NCI-H1105 (cell line): ENCODE measurements around the gene ZMIZ1.

ENCODE experiments used
- DNase-seq: peaks from one replicate; lab custom pipeline; 2025; lab: John Stamatoyannopoulos, UW

Gene ZMIZ1

DNA sequence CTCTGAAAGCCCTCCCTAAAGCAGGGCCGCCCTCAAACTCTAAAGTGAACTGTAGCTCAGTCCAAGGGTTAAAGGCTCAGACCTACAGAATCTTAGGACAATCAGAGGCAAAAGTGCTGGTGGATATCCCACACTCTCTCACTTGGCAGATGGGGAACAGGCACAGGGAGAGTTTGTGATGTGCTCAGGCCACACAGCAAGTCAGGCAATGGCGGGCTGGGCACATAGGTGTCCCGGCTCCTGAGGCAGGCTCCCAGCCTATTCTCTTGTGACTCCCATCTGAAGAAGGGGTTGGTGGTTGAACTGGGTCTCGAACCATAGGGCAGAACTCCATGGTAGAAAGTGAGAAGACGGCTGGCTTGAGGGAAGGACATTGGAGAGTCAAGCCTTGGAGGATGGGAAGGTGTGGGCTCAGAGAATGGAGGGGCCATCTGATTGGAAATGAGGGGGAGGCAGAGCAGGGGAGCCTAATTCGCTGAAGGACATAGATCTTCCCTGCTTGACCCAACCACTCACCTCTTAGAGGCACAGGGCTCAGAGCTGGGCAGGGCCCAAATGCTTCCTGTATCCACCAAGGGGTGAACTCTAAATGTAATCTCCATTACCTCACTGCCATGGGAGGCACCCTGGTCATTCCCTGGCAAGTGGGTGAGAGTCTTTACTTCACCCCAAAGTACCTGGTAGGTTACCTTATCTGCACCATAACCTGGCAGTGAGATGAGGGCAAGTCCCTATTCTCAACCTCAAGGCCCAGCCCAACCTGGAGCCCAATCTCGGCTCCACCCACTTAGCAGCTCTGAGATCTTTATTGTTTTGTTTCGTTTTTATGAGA is 4.9 kb upstream of the ZMIZ1 start:
- DNase-seq, result no peak

DNA sequence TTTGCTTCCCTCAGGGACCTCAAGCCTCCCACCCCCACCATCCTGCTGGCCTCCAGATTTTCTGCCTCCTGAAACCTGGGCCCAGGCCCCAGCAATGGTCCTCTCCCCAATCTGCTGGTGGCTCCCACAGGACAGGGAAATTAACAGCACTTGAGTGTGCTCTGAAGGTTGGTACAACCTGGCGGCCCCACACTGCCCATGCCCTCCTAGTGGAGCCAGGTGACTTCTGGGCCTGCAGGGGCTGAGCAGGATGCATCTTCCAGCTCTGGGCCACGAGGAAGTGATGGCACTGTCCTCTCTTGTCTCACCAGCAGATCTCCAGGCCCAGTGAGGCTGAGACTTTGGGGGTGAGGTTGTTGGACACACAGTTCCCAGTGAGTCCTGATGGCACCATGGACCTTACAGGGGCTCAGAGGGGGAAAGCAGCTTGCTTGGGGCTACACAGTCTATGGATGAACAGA is 3.6 kb upstream of the ZMIZ1 start:
- no peak for DNase-seq

DNA sequence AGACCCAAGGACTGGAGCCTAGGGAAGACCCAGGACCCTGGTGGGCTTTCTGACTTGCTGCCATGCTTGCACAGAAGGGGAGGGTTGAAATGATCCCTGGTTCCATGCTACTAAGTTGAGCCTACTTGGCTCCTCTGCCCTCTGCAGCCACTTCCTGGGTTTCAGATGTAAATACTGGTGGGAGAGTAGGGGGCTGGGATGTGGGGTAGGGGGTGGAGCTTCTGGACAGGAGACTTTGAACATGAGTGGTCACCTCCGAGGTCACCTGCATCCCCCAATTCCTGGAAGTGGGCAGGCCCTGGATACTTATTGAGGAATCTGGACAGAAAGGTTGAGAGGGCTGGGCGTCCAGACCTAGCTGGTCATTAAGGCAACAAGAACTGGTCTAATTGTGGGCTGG is 2.9 kb upstream of the ZMIZ1 start:
- no peak for DNase-seq

DNA sequence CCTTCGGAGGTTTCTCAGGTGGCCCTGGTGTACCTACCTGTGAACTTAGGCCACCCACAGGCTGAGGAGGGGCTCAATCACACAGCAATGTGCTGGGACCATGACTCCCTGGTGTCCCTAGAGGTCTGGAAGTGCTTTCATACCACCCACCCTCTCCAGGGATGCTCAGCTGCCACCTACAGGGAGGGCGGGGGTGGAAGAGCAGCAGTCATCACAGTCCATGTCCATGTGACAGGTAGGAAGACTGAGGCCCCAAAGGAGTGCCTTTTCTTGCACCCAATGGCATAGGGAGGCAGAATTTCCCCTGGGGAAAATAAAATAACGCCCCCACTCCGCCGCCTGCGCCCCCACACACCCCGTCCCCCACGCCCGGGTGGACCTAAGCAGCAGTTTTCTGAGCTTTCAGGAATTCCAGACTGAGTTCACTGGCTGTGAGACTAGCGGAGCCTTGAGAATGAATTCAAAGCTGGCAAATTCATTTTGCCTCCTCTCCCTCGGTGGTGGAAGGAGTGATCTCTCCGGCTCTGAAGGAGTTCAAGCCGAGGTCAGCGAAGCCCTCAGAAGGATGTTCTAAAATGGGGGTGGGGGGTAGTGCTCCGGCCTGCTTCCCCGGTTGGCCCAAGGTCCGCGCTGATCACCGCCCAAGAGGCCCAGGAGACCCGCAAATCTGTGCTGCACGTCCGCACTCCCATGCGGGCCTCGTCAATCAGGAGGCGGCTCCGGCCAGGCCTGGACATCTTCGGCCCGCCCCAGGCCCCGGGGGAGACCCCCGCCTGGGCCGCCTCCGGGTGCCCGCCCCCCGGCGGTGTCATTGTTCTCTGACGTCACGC is 2.1 kb upstream of the ZMIZ1 start:
- DNase-seq, result no peak

DNA sequence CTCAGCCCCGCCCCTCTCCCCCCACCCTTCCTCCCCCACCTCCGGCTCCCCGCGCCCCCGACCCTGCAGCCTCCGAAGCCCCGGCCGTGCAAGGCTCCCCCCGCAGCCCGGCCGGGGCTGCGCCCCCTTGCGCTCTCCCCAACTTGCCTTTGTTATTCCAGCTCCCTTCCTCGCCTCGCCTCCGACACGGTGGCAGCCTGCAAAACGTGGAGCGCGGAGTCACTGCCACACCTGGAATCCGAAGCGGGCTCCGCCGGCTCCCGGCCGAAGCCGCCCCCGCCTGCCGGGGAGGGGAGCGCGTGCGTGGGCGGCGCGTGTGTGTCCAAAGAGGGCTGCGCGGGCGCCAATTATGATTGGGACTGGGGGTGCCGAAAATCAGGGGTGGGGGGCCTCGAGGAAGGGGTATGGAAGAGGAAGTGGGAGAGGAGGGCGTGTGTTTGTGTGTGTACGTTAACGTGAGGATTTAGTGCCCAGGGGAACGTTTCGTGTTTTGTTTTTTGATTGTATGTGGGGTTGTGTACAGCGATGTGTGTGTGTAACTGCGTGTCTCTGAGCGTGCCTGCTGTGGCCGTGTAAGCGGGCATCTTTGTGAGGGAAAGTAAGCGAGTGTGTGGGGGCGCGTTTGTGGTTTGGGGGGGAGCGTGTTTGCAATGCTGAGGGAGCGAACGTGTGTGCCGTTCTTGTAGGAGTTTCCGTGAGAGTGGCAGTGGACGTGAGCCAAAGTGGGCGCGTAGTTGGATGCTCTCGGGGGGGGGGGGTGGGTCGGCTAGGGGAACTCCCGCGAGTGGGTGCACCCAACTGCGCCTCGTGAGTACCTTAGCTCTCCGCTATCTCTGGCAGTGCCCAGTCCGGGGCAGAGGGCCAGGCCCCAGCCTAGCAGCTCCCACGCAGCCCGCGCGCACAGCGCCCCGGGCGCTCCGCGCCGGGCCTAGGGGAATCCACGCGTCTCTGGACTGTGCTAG is 1.2 kb upstream of the ZMIZ1 start:
- DNase-seq, result peak; percentile 66

DNA sequence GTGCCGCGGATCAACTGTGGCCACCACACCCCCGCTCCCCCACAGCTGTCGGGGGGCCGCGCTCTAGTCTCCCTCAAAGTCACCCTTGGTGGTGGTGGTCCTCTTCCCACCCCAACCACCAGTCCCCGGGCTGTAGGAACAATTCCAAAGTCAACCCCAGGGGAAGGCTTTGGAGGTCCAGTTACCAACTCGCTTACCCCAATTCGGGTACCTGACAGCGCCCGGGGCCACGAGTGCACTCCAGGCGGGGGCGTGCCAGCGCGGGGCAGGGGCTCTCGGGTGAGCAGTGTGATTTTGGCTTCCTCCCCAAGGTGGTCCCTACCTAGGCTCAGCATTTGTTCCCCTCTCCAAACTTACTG is 584 bp upstream of the ZMIZ1 start:
- no peak for DNase-seq

DNA sequence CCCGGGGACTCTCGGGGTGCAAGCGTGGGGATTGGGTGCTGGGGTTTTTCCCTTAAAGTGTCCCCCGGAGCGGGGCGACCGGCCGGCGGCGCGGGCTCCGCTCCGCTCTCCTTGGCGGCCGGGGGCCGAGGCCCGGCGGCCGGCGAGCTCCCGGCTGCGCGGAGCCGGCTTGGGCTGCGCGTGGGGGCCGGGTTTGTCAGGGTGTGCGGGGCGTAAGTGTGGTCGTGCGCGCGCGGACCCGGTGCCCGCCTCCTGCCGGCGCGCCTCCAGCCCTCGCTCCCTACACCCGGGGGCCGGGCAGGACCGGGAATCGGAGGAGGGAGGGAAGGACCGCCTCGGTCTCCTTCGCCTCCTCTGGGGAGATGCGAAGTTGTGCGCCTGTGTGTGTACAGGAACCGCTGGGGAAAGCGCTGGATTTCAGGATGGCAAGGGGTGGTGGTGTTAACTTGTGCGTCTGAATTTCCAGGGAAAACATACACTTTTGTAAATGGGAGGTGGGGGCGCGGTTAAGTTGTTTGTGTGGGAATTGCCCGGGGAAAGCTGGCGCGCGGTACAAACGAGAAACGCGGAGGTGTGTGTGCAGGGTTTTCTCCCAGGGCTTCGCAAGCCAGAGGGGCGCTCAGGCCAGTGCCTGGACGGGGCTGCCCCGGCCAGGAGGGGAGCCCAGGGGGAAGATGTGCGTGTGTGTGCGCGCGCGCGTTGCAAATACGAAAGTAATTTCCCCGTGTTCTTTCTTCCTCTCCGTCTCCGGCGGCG is 737 bp downstream of the ZMIZ1 start:
- no peak for DNase-seq

DNA sequence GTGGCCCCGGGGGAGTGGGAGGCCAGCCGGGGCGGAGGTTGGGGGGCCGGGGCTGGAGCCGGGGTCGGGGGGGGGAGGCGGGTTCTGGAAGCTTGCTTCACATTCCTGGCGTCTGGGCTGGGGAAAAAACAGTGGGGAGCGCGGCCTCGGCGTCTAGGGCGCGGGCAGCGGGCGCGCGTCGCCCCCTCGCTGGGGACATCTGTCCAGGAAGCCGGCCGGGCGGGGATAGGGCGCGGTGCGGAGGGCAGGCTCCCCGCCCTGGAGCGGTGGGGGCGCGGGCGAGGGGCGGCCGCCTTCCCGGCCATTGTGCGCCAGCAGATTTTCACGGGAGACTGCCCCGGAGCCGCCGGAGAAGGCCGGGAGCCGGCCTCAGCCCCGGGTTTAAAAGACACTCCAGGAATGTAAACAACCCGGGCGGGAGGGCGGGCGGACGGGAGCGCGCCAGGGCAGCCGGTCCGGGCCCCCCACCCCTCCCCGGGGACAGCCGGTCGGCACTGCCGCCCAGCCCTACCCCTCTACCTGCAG is 1.4 kb downstream of the ZMIZ1 start:
- no peak for DNase-seq

DNA sequence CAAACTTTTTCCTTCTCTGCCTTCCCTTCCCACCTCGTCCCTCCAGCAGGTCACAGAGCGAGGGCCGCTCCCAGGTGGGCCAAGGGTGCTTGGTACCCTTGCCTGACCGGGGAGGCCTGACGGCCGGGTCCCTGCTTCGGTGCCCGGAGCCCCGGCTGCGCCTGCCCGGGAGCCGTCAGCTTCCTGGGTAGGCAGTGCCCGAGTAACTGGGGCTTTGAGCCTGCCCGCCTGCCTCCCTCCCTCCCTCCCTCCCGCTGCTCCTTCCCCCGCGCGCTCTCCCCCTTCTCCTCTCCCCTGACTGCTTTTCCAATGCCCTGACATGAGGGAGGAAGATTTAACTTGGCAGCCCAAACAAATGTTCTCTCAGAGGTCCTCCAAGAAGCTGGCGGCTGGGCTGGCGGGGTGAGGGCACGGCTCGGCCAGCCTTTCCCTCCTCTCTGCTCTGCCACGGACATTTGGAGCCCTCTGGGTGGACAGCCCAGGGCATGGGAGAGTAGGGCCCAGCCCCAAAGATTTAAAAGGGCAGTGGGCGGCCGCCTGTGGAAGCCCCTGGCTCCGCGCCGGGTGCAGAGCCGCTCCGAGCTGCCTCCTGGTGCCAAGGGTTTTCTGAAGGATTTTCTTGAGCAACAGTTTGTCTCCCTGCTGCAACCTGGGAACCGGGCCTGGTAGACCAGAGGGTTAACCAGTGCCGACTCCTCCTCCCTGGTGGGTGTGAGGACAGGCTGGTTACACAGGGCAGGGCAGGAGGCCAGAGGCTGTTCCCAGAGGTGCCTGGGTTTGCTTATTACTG is 2.0 kb downstream of the ZMIZ1 start:
- DNase-seq, result peak; percentile 51

DNA sequence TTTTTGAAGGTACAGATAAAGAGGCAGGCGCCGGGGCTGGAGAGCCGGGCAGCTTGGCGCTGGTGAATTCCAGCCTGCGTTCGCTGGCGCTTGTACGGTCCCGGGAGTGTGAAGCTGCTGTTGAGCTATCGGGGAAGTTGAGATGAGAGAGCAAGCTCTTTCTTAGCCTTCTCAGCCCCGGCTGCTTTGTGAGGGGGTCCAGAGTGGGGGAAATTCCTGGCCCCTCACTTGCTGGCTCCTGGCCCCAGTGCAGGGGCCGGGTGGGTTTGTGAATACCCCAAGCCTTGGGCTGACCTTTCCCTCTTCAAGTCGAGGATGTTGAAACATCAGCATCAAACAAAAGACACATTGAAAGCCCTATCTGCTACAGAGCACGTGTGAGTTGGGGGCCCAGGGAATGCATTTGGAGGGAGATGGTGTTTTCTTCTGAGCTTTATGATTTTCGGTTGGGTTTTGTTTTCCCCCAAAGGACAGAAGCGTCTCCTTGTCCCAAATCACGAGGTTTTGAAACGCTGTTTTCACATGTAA is 2.7 kb downstream of the ZMIZ1 start:
- DNase-seq, result no peak

DNA sequence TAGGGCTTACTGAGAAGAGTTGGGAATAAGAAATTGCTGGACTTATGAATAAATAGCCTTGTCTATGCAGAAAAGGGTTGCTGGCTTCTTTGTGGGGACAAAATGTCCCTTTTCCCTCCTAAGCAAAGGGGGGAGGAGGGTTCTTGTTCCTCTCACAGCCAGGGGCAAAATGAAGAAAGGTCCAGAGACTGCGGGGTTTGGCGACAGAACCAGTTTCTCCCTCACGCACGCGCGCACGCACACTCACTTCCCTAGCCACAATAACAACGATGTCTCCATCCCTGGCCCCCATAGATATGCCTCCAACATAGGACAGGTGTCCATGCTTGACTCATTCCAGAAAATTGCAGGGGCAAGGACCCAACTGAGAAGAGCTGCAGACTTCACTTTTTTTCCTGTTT is 3.3 kb downstream of the ZMIZ1 start:
- DNase-seq, result no peak

DNA sequence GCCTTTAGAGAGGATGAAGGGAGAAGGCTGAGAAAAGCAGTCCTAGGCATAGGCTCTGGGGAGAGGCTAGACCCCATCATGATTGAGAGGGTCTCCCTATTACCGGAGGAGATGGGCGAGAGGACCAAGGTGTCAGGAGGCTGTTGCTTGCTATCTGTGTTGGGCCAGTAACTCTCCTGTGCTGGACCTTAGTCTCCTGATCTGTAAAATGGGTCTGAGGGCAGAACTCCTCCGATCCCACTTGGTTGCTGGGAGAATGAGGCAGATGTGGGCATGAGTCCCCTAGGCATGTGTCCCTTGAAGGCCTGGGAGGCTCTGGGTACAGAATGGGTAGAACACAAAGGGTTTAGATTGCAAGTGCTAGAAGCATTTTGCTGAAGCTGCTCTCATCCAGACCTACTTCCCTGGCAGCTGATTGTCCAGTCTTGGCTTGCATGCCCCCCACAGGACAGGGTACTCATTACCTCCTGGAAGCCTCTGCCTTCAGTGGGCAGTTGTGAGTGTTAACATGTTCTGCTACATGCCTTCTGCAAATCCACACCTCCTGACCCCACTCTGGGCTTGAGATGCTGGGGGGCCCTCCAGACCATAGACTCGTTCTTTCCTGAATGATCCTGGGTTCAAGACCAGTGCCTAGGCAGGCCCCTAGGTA is 4.4 kb downstream of the ZMIZ1 start:
- no peak for DNase-seq

DNA sequence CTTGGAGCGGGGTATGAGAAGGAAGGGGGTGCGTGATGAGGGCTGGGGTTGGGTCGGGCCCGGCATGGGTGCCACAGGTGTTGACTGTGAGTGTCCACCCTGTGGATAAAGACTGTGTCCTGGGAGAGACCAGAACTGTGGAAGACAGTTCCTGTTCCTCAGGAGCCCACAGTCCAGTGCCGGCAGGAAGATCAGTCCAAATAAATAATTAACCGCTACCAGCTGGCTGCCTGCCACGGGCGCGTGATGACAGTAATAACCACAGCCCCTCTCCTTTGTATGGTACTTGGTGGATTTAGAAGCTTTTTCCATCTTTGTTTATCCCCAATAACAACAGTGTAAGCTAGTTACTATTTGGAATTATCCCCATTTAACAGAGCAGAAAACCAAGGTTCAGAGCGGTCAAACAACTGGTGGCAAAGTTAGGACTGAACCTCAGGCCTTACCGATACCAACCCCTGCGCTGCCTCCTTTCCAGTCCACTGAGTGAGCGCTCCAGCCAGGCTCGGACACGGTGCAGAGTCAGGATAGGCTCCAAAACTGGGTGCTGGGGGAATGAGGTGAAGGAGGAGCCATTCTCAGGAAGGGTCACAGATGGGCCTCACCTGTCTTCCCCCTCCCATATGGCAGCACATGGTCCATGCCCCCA is 5.1 kb downstream of the ZMIZ1 start:
- no peak for DNase-seq

DNA sequence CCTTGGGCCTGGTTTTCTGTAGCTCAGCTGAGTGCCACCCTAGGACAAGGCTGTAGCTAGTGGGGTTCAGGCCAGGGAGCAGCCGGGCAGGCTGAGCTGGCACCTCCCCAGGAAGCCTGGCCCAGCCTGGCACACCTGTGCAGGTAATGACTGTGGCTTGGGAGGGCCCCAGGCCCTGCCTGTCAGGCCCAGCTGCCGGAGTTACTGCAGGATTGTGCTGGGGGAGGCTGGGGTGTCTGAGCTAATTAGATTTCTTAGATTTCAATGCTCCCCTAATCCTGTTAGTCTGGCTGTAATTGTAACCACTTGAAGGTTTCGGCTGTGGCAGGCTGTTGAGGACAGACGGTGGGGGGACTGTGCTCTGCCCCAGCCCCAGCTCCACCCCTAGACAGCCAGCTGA is 6.0 kb downstream of the ZMIZ1 start:
- no peak for DNase-seq

DNA sequence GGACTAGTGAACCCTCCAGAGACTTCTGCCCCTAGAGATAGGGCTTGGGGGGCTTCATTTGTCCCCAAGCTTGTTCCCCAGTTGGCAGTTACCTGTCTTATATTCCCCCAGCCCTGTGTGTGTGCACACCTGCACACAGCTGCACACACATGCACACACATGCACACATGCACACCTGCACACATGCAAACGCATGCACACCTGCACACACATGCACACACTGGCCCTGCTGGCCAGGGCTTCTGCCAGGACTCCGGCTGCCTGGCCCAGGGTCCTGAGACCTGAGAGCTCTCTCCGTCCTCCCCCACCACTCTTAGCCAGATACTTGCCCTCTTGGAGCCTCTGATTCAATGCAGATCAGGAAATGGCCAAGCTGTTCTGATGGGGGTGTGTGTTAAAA is 6.7 kb downstream of the ZMIZ1 start:
- no peak for DNase-seq

DNA sequence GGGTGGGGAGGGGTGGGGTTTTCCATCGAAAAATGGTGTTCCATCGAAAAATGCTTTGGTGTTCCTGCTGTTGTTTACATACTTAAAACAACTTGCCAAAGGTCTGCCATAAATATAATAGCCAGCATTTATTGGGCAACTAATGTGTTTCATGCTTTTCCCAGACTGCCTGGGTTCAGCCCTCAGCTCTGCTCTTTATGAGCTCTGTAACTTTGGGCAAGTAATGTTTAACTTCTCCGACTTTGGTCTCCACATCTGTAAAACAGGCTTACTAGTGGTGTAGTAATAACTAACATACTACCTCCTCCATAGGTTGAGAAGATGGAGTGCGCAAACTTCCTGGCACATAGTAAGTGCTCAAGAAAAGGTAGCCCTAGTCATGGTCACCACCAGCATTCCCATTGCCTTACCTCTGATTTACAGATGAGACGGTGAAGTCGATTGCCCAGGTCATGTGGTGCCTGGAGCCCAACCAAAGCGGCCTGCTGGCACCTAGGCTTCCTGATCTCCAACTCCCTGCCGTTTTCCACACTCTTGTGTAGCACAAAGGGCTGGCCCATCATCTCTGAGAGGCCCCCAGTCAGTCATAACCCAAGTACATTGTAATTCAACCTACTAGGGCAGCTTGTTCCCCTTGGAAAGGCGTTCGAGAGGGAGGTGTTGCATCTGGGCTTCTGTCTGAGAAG is 8.9 kb downstream of the ZMIZ1 start:
- DNase-seq, result no peak

DNA sequence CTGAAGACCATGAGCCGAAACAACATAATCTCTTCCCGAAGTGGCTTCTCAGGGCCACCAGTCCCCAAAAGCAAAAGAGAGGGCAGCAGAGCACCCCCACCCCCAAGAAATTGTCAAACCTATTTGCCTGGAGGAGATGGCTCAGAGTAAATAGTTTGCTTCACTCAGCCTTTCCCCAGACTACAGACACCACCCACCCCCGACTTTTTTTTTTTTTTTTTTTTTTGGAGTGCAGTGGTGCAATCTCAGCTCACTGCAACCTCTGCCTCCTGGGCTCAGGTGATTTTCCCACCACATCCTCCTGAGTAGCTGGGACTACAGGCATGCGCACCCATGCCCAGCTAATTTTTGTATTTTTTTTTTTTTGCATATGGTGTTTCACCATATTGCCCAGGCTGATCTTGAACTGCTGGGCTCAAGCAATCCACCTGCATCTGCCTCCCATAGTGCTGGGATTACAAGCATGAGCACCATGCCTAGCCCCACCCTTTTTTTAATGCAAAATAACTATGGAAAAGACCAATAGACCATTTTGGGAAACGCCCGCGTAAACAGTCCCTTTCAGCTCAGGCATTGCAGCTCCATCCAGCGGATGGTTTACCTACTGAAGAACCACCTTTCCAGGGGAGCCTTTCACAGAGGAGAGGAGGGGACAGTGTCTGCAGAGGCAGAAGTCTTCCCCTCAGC is 9.7 kb downstream of the ZMIZ1 start:
- DNase-seq, result no peak

DNA sequence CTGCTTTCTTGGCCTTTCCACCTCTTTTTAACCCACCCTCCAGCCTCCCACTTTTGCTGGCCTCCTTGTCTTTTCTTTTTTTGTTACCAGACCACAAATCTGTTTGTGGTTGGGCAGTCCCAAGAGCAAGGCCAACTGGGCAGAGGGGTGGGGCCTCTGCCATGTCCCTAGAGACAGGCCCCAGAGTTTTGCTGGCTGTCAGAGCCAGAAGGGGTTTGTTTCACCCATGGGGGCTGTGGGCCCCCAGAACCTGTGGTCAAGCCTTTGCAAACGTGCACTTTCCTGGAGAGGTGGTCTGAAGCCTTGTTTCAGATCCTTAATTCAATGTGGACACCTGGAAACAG is 10.3 kb downstream of the ZMIZ1 start:
- no peak for DNase-seq
